Activated T-helper 1 cell treated with anti-CD3 and anti-CD28 coated beads, Interleukin-12 subunit alpha, Interleukin-12 subunit beta, Interleukin-2, Interleukin-4 antibody, amounts not matched to agents 30 ng/mL and 10 ng/mL and 1 ng/mL, durations not matched to agents 14 hours and 24 hours and 36 hours (primary cell): ENCODE measurements around the gene NECAP2. TPM values are rescaled to one million over a fixed set of nuclear protein-coding genes. Genes with fewer than 3 reads are reported as not detected.
A peak's percentile ranks its signal among the peaks of the same experiment; 100 is the strongest.
"Not testable (repeated sequence)": the region's sequence is repeated elsewhere in the genome, so short reads cannot be mapped to it uniquely, and the experiment has no call there.

ENCODE experiments used
- DNase-seq: peaks from one replicate; pipeline ENCODE4 v3.0.0; 2021; ENCODE audit warnings: low spot score
- H3K27ac Mint-ChIP-seq: one replicate; pipeline ENCODE4 v1.8.0; 2021; ENCODE audit warnings: mild to moderate bottlenecking, mixed read lengths
- H3K27me3 Mint-ChIP-seq: one replicate; pipeline ENCODE4 v1.8.0; 2022; ENCODE audit warnings: mild to moderate bottlenecking, moderate library complexity, mixed read lengths; ENCODE audit not compliant: insufficient read depth
- H3K36me3 Mint-ChIP-seq: one replicate; pipeline ENCODE4 v1.8.0; 2021; ENCODE audit warnings: low read depth, mixed read lengths
- H3K4me1 Mint-ChIP-seq: one replicate; pipeline ENCODE4 v1.8.0; 2021; ENCODE audit warnings: low read depth, mixed read lengths
- H3K4me3 Mint-ChIP-seq: one replicate; pipeline ENCODE4 v1.8.0; 2021; ENCODE audit warnings: mild to moderate bottlenecking, moderate library complexity, mixed read lengths
- H3K9me3 Mint-ChIP-seq: one replicate; pipeline ENCODE4 v1.8.0; 2021; ENCODE audit warnings: mixed read lengths
- intact Hi-C: fragments of 100-400 bp; cut with micrococcal nuclease; formaldehyde crosslinking; loops from one replicate; pipeline ENCODE4 v1.15.1; 2024
- total RNA-seq: library from RNA; stranded (reverse); gene quantifications from 2 replicates; pipeline ENCODE4 v1.2.3, GENCODE V29; 2022

Gene NECAP2
- total RNA-seq, 1 donor from 2014 or later, result 81.9 TPM

- Mint-ChIP-seq H3K27me3 (peaks cover 11% of the 10 kb centered on the region), H3K36me3 (peaks cover 1% of the 10 kb centered on the region), H3K9me3 (no peaks in the 10 kb centered on the region), H3K4me3 (peak overlapping the region; percentile 83), H3K4me1 (peaks cover 8% of the 10 kb centered on the region), H3K27ac (peak overlapping the region; percentile 67)
- peak; percentile 85 for DNase-seq
- intact Hi-C loops, result loop anchor here (1.0 to 5.0 kb wide), 3 partner anchors 57 to 291 kb away; partner anchors contain the start of gene SZRD1
Observed at GRCh38 chr1:16498573-16499413, 58.3 kb downstream of the NECAP2 start.

- H3K4me1 Mint-ChIP-seq, H3K9me3 Mint-ChIP-seq, DNase-seq, H3K36me3 Mint-ChIP-seq, H3K27ac Mint-ChIP-seq, intact Hi-C loops: not testable (repeated sequence)
- H3K4me3 Mint-ChIP-seq, result peak overlapping the region; percentile 82
- peaks cover 11% of the 10 kb centered on the region for H3K27me3 Mint-ChIP-seq
Observed at GRCh38 chr1:16500466-16500865, 59.9 kb downstream of the NECAP2 start.

- H3K27ac Mint-ChIP-seq, H3K4me1 Mint-ChIP-seq, H3K36me3 Mint-ChIP-seq, H3K4me3 Mint-ChIP-seq, DNase-seq, intact Hi-C loops, H3K9me3 Mint-ChIP-seq: not testable (repeated sequence)
- peaks cover 11% of the 10 kb centered on the region for H3K27me3 Mint-ChIP-seq
Observed at GRCh38 chr1:16500975-16501374, 60.5 kb downstream of the NECAP2 start.

- H3K27ac Mint-ChIP-seq, H3K36me3 Mint-ChIP-seq, H3K4me3 Mint-ChIP-seq, H3K4me1 Mint-ChIP-seq, H3K9me3 Mint-ChIP-seq, DNase-seq, intact Hi-C loops: not testable (repeated sequence)
- peaks cover 11% of the 10 kb centered on the region for H3K27me3 Mint-ChIP-seq
Observed at GRCh38 chr1:16501446-16501845, 60.9 kb downstream of the NECAP2 start.

- Mint-ChIP-seq H3K27ac (no peak overlapping the region), H3K4me1 (no peaks in the 10 kb centered on the region), H3K36me3 (no peaks in the 10 kb centered on the region), H3K27me3 (peaks cover 10% of the 10 kb centered on the region), H3K9me3 (no peaks in the 10 kb centered on the region), H3K4me3 (no peak overlapping the region)
- intact Hi-C loops, result no loop called here
- no peak for DNase-seq
Observed at GRCh38 chr1:16503494-16503893, 63.0 kb downstream of the NECAP2 start.

- DNase-seq, H3K27me3 Mint-ChIP-seq, H3K27ac Mint-ChIP-seq, intact Hi-C loops, H3K9me3 Mint-ChIP-seq, H3K36me3 Mint-ChIP-seq, H3K4me3 Mint-ChIP-seq, H3K4me1 Mint-ChIP-seq: not testable (repeated sequence)
Observed at GRCh38 chr1:16505870-16506269, 65.3 kb downstream of the NECAP2 start.

- H3K9me3 Mint-ChIP-seq, H3K36me3 Mint-ChIP-seq, H3K27ac Mint-ChIP-seq, H3K4me1 Mint-ChIP-seq, H3K27me3 Mint-ChIP-seq, DNase-seq, intact Hi-C loops, H3K4me3 Mint-ChIP-seq: not testable (repeated sequence)
Observed at GRCh38 chr1:16506364-16507136, 66.0 kb downstream of the NECAP2 start.

- H3K4me1 Mint-ChIP-seq, intact Hi-C loops, H3K9me3 Mint-ChIP-seq, H3K4me3 Mint-ChIP-seq, H3K36me3 Mint-ChIP-seq, H3K27me3 Mint-ChIP-seq, H3K27ac Mint-ChIP-seq, DNase-seq: not testable (repeated sequence)
Observed at GRCh38 chr1:16508861-16509445, 68.4 kb downstream of the NECAP2 start.

Other genes starting within 250 kb of the NECAP2 start
- gene ARHGEF19, start 228.1 kb upstream of the NECAP2 start, total RNA-seq, result 7.9 and 11.2 TPM in 2 replicates
- 3.8 and 4.1 TPM in 2 replicates for gene CPLANE2, start 203.5 kb upstream of the NECAP2 start, total RNA-seq
- 17.1 and 19.1 TPM in 2 replicates for gene FBXO42, start 88.2 kb upstream of the NECAP2 start, total RNA-seq
- 212 and 216 TPM in 2 replicates for gene SZRD1, start 73.5 kb upstream of the NECAP2 start, total RNA-seq
- not detected in 2 replicates for gene SPATA21, start 3.3 kb upstream of the NECAP2 start, total RNA-seq
- 2,178 and 3,041 TPM in 2 replicates for gene RNU1-1, start 73.6 kb downstream of the NECAP2 start, total RNA-seq
- 4.4 and 6.1 TPM in 2 replicates for gene NBPF1, start 172.8 kb downstream of the NECAP2 start, total RNA-seq
- 2,178 and 3,041 TPM in 2 replicates for gene RNU1-3, start 226.2 kb downstream of the NECAP2 start, total RNA-seq